Neuronal stem cell (in vitro differentiated cells): Measurements from ENCODE around the gene RERG.

Source experiments
- DNase-seq: peaks from one replicate; pipeline ENCODE4 v3.0.0-alpha.2; 2013; ENCODE audit warnings: low spot score
- H2AFZ ChIP-seq: one replicate; pipeline ENCODE4 v1.6.1; 2013; ENCODE audit warnings: mild to moderate bottlenecking, low read length, inconsistent platforms
- H2AK5ac ChIP-seq: 2 replicates; pipeline ENCODE4 v1.6.1; 2013; ENCODE audit warnings: low read depth, mild to moderate bottlenecking, inconsistent platforms, low read length, moderate library complexity, mixed read lengths
- H2BK120ac ChIP-seq: 2 replicates; pipeline ENCODE4 v1.6.1; 2013; ENCODE audit warnings: low read depth, mild to moderate bottlenecking, inconsistent platforms, low read length, moderate library complexity, mixed read lengths
- H2BK12ac ChIP-seq: one replicate; pipeline ENCODE4 v1.6.1; 2013; ENCODE audit warnings: low read length, inconsistent platforms
- H2BK15ac ChIP-seq: 2 replicates; pipeline ENCODE4 v1.6.1; 2013; ENCODE audit warnings: mild to moderate bottlenecking, low read length, inconsistent platforms, mixed read lengths
- H2BK5ac ChIP-seq: one replicate; pipeline ENCODE4 v1.6.1; 2013; ENCODE audit warnings: inconsistent platforms, mild to moderate bottlenecking, low read length, moderate library complexity
- H3K14ac ChIP-seq: one replicate; pipeline ENCODE4 v1.6.1; 2013; ENCODE audit warnings: low read length, inconsistent platforms
- H3K18ac ChIP-seq: 2 replicates; pipeline ENCODE4 v1.6.1; 2013; ENCODE audit warnings: low read length, inconsistent platforms
- H3K23ac ChIP-seq: 2 replicates; pipeline ENCODE4 v1.6.1; 2013; ENCODE audit warnings: low read depth, mild to moderate bottlenecking, mixed read lengths, low read length, inconsistent platforms; ENCODE audit not compliant: poor library complexity
- H3K27ac ChIP-seq: replicated peaks from 3 replicates; pipeline ENCODE4 v1.5.1; 2013; ENCODE audit warnings: low read length, inconsistent platforms
- H3K27me3 ChIP-seq, 3 experiments: 2 replicates each; pipeline ENCODE4 v1.6.1; 2013; ENCODE audit warnings: low read length in 3 of 3, mild to moderate bottlenecking in 2 of 3, inconsistent platforms in 1 of 3, low read depth in 1 of 3, mixed read lengths in 1 of 3, moderate library complexity in 1 of 3; ENCODE audit not compliant: control insufficient read depth in 3 of 3, insufficient read depth in 3 of 3
- H3K36me3 ChIP-seq, 2 donors: replicated peaks in 1 of 2; 2 replicates each; pipeline ENCODE4 v1.6.1; 2013; ENCODE audit warnings: low read length in 2 of 2; ENCODE audit not compliant: control insufficient read depth in 2 of 2, insufficient read depth in 2 of 2
- H3K4ac ChIP-seq: 2 replicates; pipeline ENCODE4 v1.6.1; 2013; ENCODE audit warnings: inconsistent platforms, mild to moderate bottlenecking, low read length, moderate library complexity
- H3K4me1 ChIP-seq, 2 donors: 1 replicate in 1 of 2; 2 replicates in 1 of 2; pipeline ENCODE4 v1.6.1; 2013; ENCODE audit warnings: low read length in 2 of 2, low read depth in 1 of 2; ENCODE audit not compliant: control insufficient read depth in 2 of 2, insufficient read depth in 1 of 2
- H3K4me2 ChIP-seq: one replicate; pipeline ENCODE4 v1.6.1; 2013; ENCODE audit warnings: mild to moderate bottlenecking, low read length, inconsistent platforms; ENCODE audit not compliant: insufficient read depth, poor library complexity, severe bottlenecking
- H3K4me3 ChIP-seq, 2 donors: 2 replicates each; pipeline ENCODE4 v1.5.1; 2013; ENCODE audit warnings: low read length in 2 of 2, mild to moderate bottlenecking in 2 of 2, inconsistent platforms in 1 of 2, moderate library complexity in 1 of 2
- H3K79me1 ChIP-seq: one replicate; pipeline ENCODE4 v1.6.1; 2013; ENCODE audit warnings: low read depth, mild to moderate bottlenecking, inconsistent platforms, low read length, moderate library complexity
- H3K9ac ChIP-seq: one replicate; pipeline ENCODE4 v1.6.1; 2013; ENCODE audit warnings: mild to moderate bottlenecking, low read depth, low read length, inconsistent platforms; ENCODE audit not compliant: poor library complexity
- H3K9me3 ChIP-seq, 2 donors: replicated peaks in 1 of 2; 2 replicates each; pipeline versions ENCODE3 to v1.6.1; 2013; ENCODE audit warnings: low read length in 2 of 2, mild to moderate bottlenecking in 2 of 2, inconsistent platforms in 1 of 2, low read depth in 1 of 2, mixed read lengths in 1 of 2, moderate library complexity in 1 of 2; ENCODE audit not compliant: control insufficient read depth in 2 of 2, insufficient read depth in 1 of 2
- H4K8ac ChIP-seq: one replicate; pipeline ENCODE4 v1.6.1; 2013; ENCODE audit warnings: low read depth, mild to moderate bottlenecking, inconsistent platforms, low read length, moderate library complexity
- H4K91ac ChIP-seq: one replicate; pipeline ENCODE4 v1.6.1; 2013; ENCODE audit warnings: low read length, low read depth, mild to moderate bottlenecking, inconsistent platforms; ENCODE audit not compliant: poor library complexity
- WGBS, 2 donors: extraction: QIAGEN DNeasy Blood & Tissue Kit; methylation state at CpG; one replicate each; pipeline ENCODE4 v1.1.7; 2013; ENCODE audit warnings: missing lambda C conversion rate in 2 of 2, mixed read lengths in 1 of 2; ENCODE audit not compliant: insufficient read length in 2 of 2, insufficient replicate concordance in 1 of 2; ENCODE audit errors: extremely low coverage in 2 of 2; 5-methylcytosine and 5-hydroxymethylcytosine counted together

The RERG gene

GRCh38 chr12:15192720-15193119 is 28.5 kb downstream of the RERG start:
- Histone ChIP-seq H2AK5ac (no peak overlapping the region), H3K27me3 (peaks cover 0 to 2% (median 0%) of the 10 kb centered on the region in 3 experiments), H3K9ac (no peak overlapping the region), H3K23ac (no peak overlapping the region), H2BK12ac (no peak overlapping the region), H2BK5ac (no peak overlapping the region), H3K4me2 (no peak overlapping the region), H3K14ac (no peak overlapping the region), H2AFZ (no peak overlapping the region), H3K18ac (no peak overlapping the region), H4K8ac (no peak overlapping the region), H2BK120ac (no peak overlapping the region), H3K27ac (no peak overlapping the region), H4K91ac (no peak overlapping the region), H3K9me3 (no peaks in the 10 kb centered on the region), H3K4ac (no peak overlapping the region), H3K79me1 (no peaks in the 10 kb centered on the region), H3K36me3 (no peaks in the 10 kb centered on the region), H2BK15ac (no peak overlapping the region), H3K4me1 (peaks cover 0 to 3% of the 10 kb centered on the region in 2 donors), H3K4me3 (no peak overlapping the region)
- WGBS, 2 donors = no CpG with 5 or more reads among the region's 3 CpGs
- DNase-seq = no peak

DNA sequence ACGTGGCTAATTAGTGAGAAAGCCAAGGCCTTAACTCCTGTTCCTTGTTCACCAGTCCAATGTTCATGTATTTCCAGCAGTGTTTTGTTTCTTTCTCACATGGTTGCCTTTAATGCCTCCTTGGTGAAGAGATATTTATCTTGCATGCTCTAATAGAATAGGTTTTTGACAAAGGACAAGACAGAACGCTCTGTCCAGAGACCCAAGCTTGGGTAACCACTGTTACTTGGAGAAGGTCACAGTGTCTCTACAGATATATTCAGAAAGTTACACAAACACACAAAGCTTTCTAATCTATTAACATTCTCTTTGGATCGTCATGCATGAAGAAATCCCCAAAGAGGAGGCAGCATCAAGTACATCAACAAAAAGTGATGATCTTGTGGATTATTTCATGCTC is 33.1 kb downstream of the RERG start:
- H3K18ac ChIP-seq = no peak overlapping the region
- WGBS, 2 donors = no CpG with 5 or more reads among the region's 3 CpGs
- no peak overlapping the region for H3K23ac ChIP-seq
- no peak for DNase-seq
- H3K9ac ChIP-seq = no peak overlapping the region
- no peak overlapping the region for H2BK15ac ChIP-seq
- H3K79me1 ChIP-seq = no peaks in the 10 kb centered on the region
- H3K4me1 ChIP-seq = no peaks in the 10 kb centered on the region
- H4K91ac ChIP-seq = no peak overlapping the region
- no peak overlapping the region for H3K27ac ChIP-seq
- H3K36me3 ChIP-seq = no peaks in the 10 kb centered on the region
- H2AK5ac ChIP-seq = no peak overlapping the region
- H2AFZ ChIP-seq = no peak overlapping the region
- H3K14ac ChIP-seq = no peak overlapping the region
- no peak overlapping the region for H2BK12ac ChIP-seq
- H2BK5ac ChIP-seq = no peak overlapping the region
- H2BK120ac ChIP-seq = no peak overlapping the region
- no peaks in the 10 kb centered on the region for H3K9me3 ChIP-seq
- H4K8ac ChIP-seq = no peak overlapping the region
- H3K4me3 ChIP-seq = no peak overlapping the region
- H3K27me3 ChIP-seq = no peaks in the 10 kb centered on the region
- no peak overlapping the region for H3K4ac ChIP-seq
- no peak overlapping the region for H3K4me2 ChIP-seq

DNA sequence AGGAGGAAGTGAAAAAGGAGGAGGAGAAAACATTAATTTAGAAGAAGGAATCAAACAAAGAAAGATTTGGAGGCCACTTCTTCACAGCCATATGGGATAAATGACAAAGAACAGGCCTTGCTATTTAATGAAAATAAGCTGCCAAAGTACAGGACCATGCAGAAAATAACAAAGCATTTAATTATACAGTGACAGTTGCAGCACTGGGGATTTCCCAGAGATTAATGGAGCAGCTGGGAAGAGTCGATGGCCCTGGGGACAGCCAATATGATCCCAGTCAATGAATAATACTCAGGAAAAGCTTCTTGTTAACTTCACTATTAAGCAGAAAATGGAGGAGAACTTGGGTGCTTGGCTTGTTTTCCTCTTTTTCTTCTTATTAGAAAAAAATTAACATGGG is 34.6 kb downstream of the RERG start:
- no CpG with 5 or more reads among the region's 1 CpG for WGBS, 2 donors
- Histone ChIP-seq H2BK120ac (no peak overlapping the region), H2BK5ac (no peak overlapping the region), H3K4me3 (no peak overlapping the region), H2BK12ac (no peak overlapping the region), H3K9ac (no peak overlapping the region), H3K27ac (no peak overlapping the region), H3K36me3 (no peaks in the 10 kb centered on the region), H2AFZ (no peak overlapping the region), H3K14ac (no peak overlapping the region), H3K4ac (no peak overlapping the region), H3K4me2 (no peak overlapping the region), H3K4me1 (no peaks in the 10 kb centered on the region), H3K79me1 (no peaks in the 10 kb centered on the region), H3K9me3 (no peaks in the 10 kb centered on the region), H4K8ac (no peak overlapping the region), H3K18ac (no peak overlapping the region), H3K27me3 (no peaks in the 10 kb centered on the region), H2AK5ac (no peak overlapping the region), H2BK15ac (no peak overlapping the region), H4K91ac (no peak overlapping the region), H3K23ac (no peak overlapping the region)
- no peak for DNase-seq

DNA sequence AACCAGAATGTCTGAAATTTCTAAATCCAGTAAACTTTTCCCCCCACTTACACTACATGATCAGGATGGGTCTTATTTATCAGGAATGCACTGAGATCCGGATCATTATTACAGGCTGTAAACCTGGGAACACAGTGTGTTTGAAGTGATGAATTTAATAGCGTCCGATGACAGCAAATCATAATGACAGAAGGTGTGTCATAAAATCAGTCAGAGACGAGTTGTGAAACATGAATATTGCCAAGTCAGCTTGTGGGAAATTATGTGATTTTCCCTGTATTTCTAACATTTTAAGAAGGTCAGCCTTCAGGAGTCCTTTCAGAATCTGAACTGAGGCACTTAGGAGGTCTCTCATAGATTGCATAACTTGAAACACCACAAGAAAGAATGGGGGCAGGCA is 36.7 kb downstream of the RERG start:
- H3K9ac ChIP-seq = no peak overlapping the region
- H3K4me3 ChIP-seq = no peak overlapping the region

More for the DNA sequence above, 36.7 kb downstream of the RERG start:
- DNase-seq = no peak
- H2AFZ ChIP-seq = no peak overlapping the region
- no peak overlapping the region for H4K91ac ChIP-seq
- H3K27ac ChIP-seq = no peak overlapping the region
- no peak overlapping the region for H3K23ac ChIP-seq
- H2BK5ac ChIP-seq = no peak overlapping the region
- H3K4me2 ChIP-seq = no peak overlapping the region
- WGBS, 2 donors = no CpG with 5 or more reads among the region's 4 CpGs
- no peak overlapping the region for H2AK5ac ChIP-seq
- H2BK15ac ChIP-seq = no peak overlapping the region
- H3K18ac ChIP-seq = no peak overlapping the region
- no peaks in the 10 kb centered on the region for H3K9me3 ChIP-seq
- H2BK120ac ChIP-seq = no peak overlapping the region
- no peak overlapping the region for H3K14ac ChIP-seq
- peaks cover 0 to 7% (median 0%) of the 10 kb centered on the region in 3 experiments for H3K27me3 ChIP-seq
- no peaks in the 10 kb centered on the region for H3K79me1 ChIP-seq
- no peak overlapping the region for H4K8ac ChIP-seq
- H3K4me1 ChIP-seq = peaks cover 0 to 2% of the 10 kb centered on the region in 2 donors
- H2BK12ac ChIP-seq = no peak overlapping the region
- H3K4ac ChIP-seq = no peak overlapping the region
- no peaks in the 10 kb centered on the region for H3K36me3 ChIP-seq
